ENCODE results near the gene NEAT1. TPM values are rescaled to one million over a fixed set of nuclear protein-coding genes. Genes with fewer than 3 reads are reported as not detected.

NEAT1 gene
- total RNA-seq, 4 donors from 2014 or later = 370 to 782 (median 680) TPM

GRCh38 chr11:65479184-65480145 is 56.9 kb downstream of the NEAT1 start:
- Histone ChIP-seq H3K27ac (peak overlapping the region; percentile 96 to 100 (median 98)), H3K4me1 (peaks cover 27 to 63% (median 48%) of the 10 kb centered on the region in 4 donors), H3K4me3 (peak overlapping the region in 3 of 4 donors; percentile 49 to 79 (median 67)), H3K36me3 (no peaks in the 10 kb centered on the region), H3K27me3 (no peaks in the 10 kb centered on the region), H3K9me3 (no peaks in the 10 kb centered on the region)
- 53 to 74% methylated on average over 5 to 11 of the region's 11 CpGs for WGBS, 2 donors (ENCODE audit: low coverage in 1 of 2)
- in situ Hi-C loops (cut with MboI; ENCODE audit: low pct_ligation_motif_present in 1 of 4, low pct_unique_long_range_greater_than_20kb in 1 of 4, low sequenced_read_pairs in 3 of 4) = no loop called here
- intact Hi-C loops (cut with DNase I; ENCODE audit: low total_unique reads) = no loop called here
- DNase-seq = peak; percentile 64
- TF ChIP-seq CTCF (IDR thresholded peaks at IDR 0.05) = peak in 2 of 5 experiments; percentile 24 to 46
- no peak for TF ChIP-seq EP300 (IDR thresholded peaks at IDR 0.05; ENCODE audit: low read depth)
- TF ChIP-seq POLR2A (IDR thresholded peaks at IDR 0.05) = peak; percentile 65
- peak; percentile 69 to 83 (median 77) for TF ChIP-seq POLR2AphosphoS5 (IDR thresholded peaks at IDR 0.05)

- no peaks in the 10 kb centered on the region for H3K27me3 ChIP-seq
- H3K36me3 ChIP-seq = no peaks in the 10 kb centered on the region
- no peak overlapping the region for H3K4me3 ChIP-seq
- TF ChIP-seq CTCF (IDR thresholded peaks at IDR 0.05) (no peak), POLR2A (IDR thresholded peaks at IDR 0.05) (no peak), POLR2AphosphoS5 (IDR thresholded peaks at IDR 0.05) (no peak), EP300 (IDR thresholded peaks at IDR 0.05; ENCODE audit: low read depth) (no peak)
- WGBS, 2 donors (ENCODE audit: low coverage in 1 of 2) = 98% methylated on average over 2 of the region's 2 CpGs; no CpG with 5 or more reads in 1 of the 2 donors
- H3K4me1 ChIP-seq = peaks cover 36 to 69% (median 54%) of the 10 kb centered on the region in 4 donors
- in situ Hi-C loops (cut with MboI; ENCODE audit: low pct_ligation_motif_present in 1 of 4, low pct_unique_long_range_greater_than_20kb in 1 of 4, low sequenced_read_pairs in 3 of 4) = no loop called here
- DNase-seq = no peak
- intact Hi-C loops (cut with DNase I; ENCODE audit: low total_unique reads) = loop anchor here (1.0 kb wide), 1 partner anchor 57 kb away; no protein-coding TSS in a partner anchor
- H3K9me3 ChIP-seq = no peaks in the 10 kb centered on the region
- H3K27ac ChIP-seq = peak overlapping the region; percentile 96 to 100 (median 98)
Measured at GRCh38 chr11:65482306-65482850, 59.8 kb downstream of the NEAT1 start.

- no peak for TF ChIP-seq CTCF (IDR thresholded peaks at IDR 0.05)
- no peak for TF ChIP-seq POLR2AphosphoS5 (IDR thresholded peaks at IDR 0.05)
- Histone ChIP-seq H3K4me1 (peaks cover 47 to 68% (median 59%) of the 10 kb centered on the region in 4 donors), H3K9me3 (no peaks in the 10 kb centered on the region)
Measured at GRCh38 chr11:65485920-65486219, 63.3 kb downstream of the NEAT1 start.

More at GRCh38 chr11:65485920-65486219, 63.3 kb downstream of the NEAT1 start:
- in situ Hi-C loops (cut with MboI; ENCODE audit: low pct_ligation_motif_present in 1 of 4, low pct_unique_long_range_greater_than_20kb in 1 of 4, low sequenced_read_pairs in 3 of 4) = no loop called here
- Histone ChIP-seq H3K27ac (peak overlapping the region; percentile 98 to 100 (median 99)), H3K4me3 (no peak overlapping the region), H3K27me3 (no peaks in the 10 kb centered on the region), H3K36me3 (no peaks in the 10 kb centered on the region)
- intact Hi-C loops (cut with DNase I; ENCODE audit: low total_unique reads) = no loop called here
- WGBS, 2 donors (ENCODE audit: low coverage in 1 of 2) = 40 to 55% methylated on average over 4 to 5 of the region's 5 CpGs
- no peak for DNase-seq
